Neural cell (in vitro differentiated cells): ENCODE measurements around the gene GFRA1.

ENCODE experiments used
- CTCF ChIP-seq: fragments of 450-650 bp; IDR thresholded peaks from 2 replicates; pipeline ENCODE4 v1.5.1; 2014; ENCODE audit warnings: antibody characterized with exemption, mild to moderate bottlenecking, moderate library complexity; ENCODE audit not compliant: poor library complexity, severe bottlenecking
- EP300 ChIP-seq: fragments of 450-650 bp; conservative IDR thresholded peaks from 2 replicates; pipeline ENCODE4 v1.6.1; 2014; ENCODE audit warnings: antibody characterized with exemption, mild to moderate bottlenecking, moderate library complexity; ENCODE audit not compliant: poor library complexity, severe bottlenecking
- EZH2 ChIP-seq: fragments of 200-600, 300-800 bp; shearing (Covaris generic), sonication (generic); IDR thresholded peaks from 2 replicates; pipeline ENCODE4 v1.6.1; 2014; ENCODE audit warnings: antibody characterized with exemption, low read length, borderline replicate concordance, mild to moderate bottlenecking; ENCODE audit not compliant: insufficient read depth, poor library complexity, severe bottlenecking
- MXI1 ChIP-seq: fragments of 450-650 bp; conservative IDR thresholded peaks from 2 replicates; pipeline ENCODE4 v1.6.1; 2014; ENCODE audit warnings: antibody characterized with exemption, mild to moderate bottlenecking; ENCODE audit not compliant: poor library complexity, severe bottlenecking
- POLR2AphosphoS5 ChIP-seq: IDR thresholded peaks from 2 replicates; pipeline ENCODE4 v1.6.1; 2012
- RAD21 ChIP-seq: fragments of 450-650 bp; conservative IDR thresholded peaks from 2 replicates; pipeline ENCODE4 v1.6.1; 2014; ENCODE audit warnings: antibody characterized with exemption, mild to moderate bottlenecking, moderate library complexity
- SMC3 ChIP-seq: fragments of 450-650 bp; conservative IDR thresholded peaks from 2 replicates; pipeline ENCODE4 v1.6.1; 2014; ENCODE audit warnings: antibody characterized with exemption, mild to moderate bottlenecking, moderate library complexity; ENCODE audit not compliant: poor library complexity
- TAF1 ChIP-seq: IDR thresholded peaks from 2 replicates; pipeline ENCODE4 v1.6.1; 2012; ENCODE audit warnings: low read depth

GRCh38 chr10:116150606-116151005 is 122.4 kb downstream of the GFRA1 start:
- TF ChIP-seq POLR2AphosphoS5 (no peak), CTCF (no peak), EZH2 (no peak), MXI1 (no peak), RAD21 (no peak), TAF1 (no peak), SMC3 (no peak), EP300 (no peak)
